SJCRH30 (cell line): Measurements from ENCODE around the gene ZNF92. TPM values are rescaled to one million over a fixed set of nuclear protein-coding genes. Genes with fewer than 3 reads are reported as not detected.
"Not testable (repeated sequence)": the region's sequence is repeated elsewhere in the genome, so short reads cannot be mapped to it uniquely, and the experiment has no call there.

Experiments
- DNase-seq, 2 experiments: peaks; one replicate each; pipeline ENCODE4 v3.0.0-alpha.2; 2015 to 2020
- H3K27ac ChIP-seq: fragments of 250-450 bp; sonication (Bioruptor Pico); 2 replicates; pipeline ENCODE4 v1.5.1; 2020; ENCODE audit warnings: mild to moderate bottlenecking, moderate library complexity
- H3K27me3 ChIP-seq: fragments of 250-450 bp; sonication (Bioruptor Pico); 2 replicates; pipeline ENCODE4 v1.5.1; 2020; ENCODE audit warnings: mild to moderate bottlenecking, moderate library complexity
- H3K36me3 ChIP-seq: fragments of 250-450 bp; sonication (Bioruptor Pico); 2 replicates; pipeline ENCODE4 v1.5.1; 2020; ENCODE audit warnings: mild to moderate bottlenecking, moderate library complexity
- H3K4me1 ChIP-seq: fragments of 250-450 bp; sonication (Bioruptor Pico); 2 replicates; pipeline ENCODE4 v1.5.1; 2020; ENCODE audit warnings: mild to moderate bottlenecking, moderate library complexity
- H3K4me3 ChIP-seq: fragments of 250-450 bp; sonication (Bioruptor Pico); 2 replicates; pipeline ENCODE4 v1.5.1; 2020; ENCODE audit warnings: mild to moderate bottlenecking, moderate library complexity
- H3K9me3 ChIP-seq: fragments of 250-450 bp; sonication (Bioruptor Pico); replicated peaks from 2 replicates; pipeline ENCODE4 v1.5.1; 2020; ENCODE audit warnings: mild to moderate bottlenecking, moderate library complexity
- total RNA-seq: library from RNA; depleted of rRNA; stranded (reverse); fragments of >200 nt; shearing (Covaris generic); gene quantifications from 2 replicates; pipeline ENCODE4 v1.2.3, GENCODE V29; 2014; rRNA removed

Gene ZNF92
- 28.5 and 33.6 TPM in 2 replicates for total RNA-seq

GRCh38 chr7:65373608-65374351, at the start of gene ZNF92:
ZNF92 (plus strand) TSS chr7:65373855; CDS start chr7:65373998, 143 bp downstream.
- peaks cover 14% of the 10 kb centered on the region for H3K4me1 ChIP-seq
- no peaks in the 10 kb centered on the region for H3K27me3 ChIP-seq
- H3K36me3 ChIP-seq: peaks cover 25% of the 10 kb centered on the region
- DNase-seq: peak; percentile 97 to 99
- H3K9me3 ChIP-seq: no peaks in the 10 kb centered on the region
- peak within 1 kb of the TSS; percentile 92 for H3K27ac ChIP-seq
- peak within 1 kb of the TSS; percentile 91 for H3K4me3 ChIP-seq

DNA sequence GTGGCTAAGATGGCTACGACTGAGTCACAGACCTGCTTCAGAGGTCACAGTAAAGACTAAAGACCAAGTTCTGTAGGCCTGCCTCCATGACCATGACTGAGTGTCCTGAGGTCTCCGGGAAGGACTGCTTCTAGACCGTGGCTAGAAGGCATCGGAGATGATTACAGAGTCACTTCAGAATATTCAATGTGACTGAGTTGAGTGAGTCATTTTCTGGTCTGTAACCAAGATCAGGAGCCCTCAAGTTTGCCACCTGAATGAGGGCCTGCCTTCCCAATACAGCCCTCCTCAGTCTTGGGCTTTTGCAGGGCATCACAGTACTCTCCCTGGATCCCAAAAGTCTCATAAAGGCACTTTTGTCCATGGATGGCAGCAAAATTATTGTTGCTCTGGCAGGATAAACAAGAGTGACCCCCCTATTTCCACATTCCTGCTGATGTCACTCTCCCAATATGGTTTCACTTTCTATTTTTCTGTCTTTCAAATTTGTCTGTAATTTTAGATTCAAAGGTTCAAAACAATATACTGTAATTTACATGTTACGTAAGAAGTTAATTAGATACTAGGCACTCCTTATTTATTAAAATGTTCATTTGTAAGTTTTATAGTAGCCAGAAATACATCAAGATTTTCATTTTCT, 47.7 kb upstream of the ZNF92 start:
- H3K27ac ChIP-seq: no peak overlapping the region
- H3K4me3 ChIP-seq: no peak overlapping the region
- no peak for DNase-seq
- H3K36me3 ChIP-seq: 0 out of 2 replicates have a peak, but pooled peaks cover 2% of the 10 kb centered on the region
- H3K27me3 ChIP-seq: no peaks in the 10 kb centered on the region
- no peaks in the 10 kb centered on the region; the same call in 1 of the 2 replicates for H3K4me1 ChIP-seq
- no peaks in the 10 kb centered on the region for H3K9me3 ChIP-seq

DNA sequence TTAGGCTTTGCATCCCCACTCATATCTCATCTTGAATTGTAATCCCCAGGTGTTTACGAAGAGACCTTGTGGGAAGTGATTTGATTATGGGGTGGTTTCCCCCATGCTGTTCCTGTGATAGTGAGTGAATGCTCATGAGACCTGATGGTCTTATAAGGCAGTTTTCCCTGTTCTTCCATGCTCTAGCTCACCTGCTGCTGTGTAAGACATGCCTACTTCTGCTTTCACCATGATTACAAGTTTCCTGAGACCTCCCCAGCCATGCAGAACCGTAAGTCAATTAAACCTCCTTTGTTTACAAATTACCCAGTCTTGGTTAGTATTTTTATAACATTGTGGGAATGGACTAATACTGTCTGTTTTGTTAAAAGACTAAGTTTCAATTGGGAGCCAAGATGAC, 35.3 kb upstream of the ZNF92 start:
- Histone ChIP-seq H3K27ac (no peak overlapping the region), H3K9me3 (no peaks in the 10 kb centered on the region), H3K4me1 (no peaks in the 10 kb centered on the region), H3K36me3 (no peaks in the 10 kb centered on the region), H3K4me3 (no peak overlapping the region), H3K27me3 (no peaks in the 10 kb centered on the region)
- no peak for DNase-seq

DNA sequence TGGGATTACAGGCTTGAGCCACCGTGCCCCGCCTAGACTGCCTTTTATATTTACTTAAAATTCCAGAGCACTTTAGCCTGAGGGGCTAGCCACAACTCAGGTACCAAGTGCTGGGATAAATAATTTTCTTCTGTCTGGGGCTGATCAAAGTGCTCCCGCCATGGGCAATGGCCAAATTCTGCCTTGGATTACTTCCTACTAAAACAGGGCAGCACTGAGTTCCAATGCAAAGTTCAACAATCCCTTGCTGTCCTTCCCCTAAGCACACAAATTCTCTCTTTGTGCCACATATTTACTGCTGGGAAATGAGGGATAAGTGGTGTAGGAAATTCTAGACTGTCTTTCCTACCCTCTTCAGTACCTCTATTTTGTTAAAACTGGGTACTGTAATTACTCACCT, 34.4 kb upstream of the ZNF92 start:
- Histone ChIP-seq H3K27ac (no peak overlapping the region), H3K4me1 (no peaks in the 10 kb centered on the region), H3K4me3 (no peak overlapping the region), H3K36me3 (no peaks in the 10 kb centered on the region), H3K27me3 (no peaks in the 10 kb centered on the region), H3K9me3 (no peaks in the 10 kb centered on the region)
- DNase-seq: no peak

GRCh38 chr7:65342723-65343629, 30.7 kb upstream of the ZNF92 start:
- no peak for DNase-seq
- no peaks in the 10 kb centered on the region for H3K36me3 ChIP-seq
- no peaks in the 10 kb centered on the region for H3K27me3 ChIP-seq
- no peak overlapping the region for H3K27ac ChIP-seq
- H3K4me1 ChIP-seq: no peaks in the 10 kb centered on the region
- no peak overlapping the region for H3K4me3 ChIP-seq
- 0 out of 2 replicates have a peak, but pooled peaks cover 5% of the 10 kb centered on the region for H3K9me3 ChIP-seq

DNA sequence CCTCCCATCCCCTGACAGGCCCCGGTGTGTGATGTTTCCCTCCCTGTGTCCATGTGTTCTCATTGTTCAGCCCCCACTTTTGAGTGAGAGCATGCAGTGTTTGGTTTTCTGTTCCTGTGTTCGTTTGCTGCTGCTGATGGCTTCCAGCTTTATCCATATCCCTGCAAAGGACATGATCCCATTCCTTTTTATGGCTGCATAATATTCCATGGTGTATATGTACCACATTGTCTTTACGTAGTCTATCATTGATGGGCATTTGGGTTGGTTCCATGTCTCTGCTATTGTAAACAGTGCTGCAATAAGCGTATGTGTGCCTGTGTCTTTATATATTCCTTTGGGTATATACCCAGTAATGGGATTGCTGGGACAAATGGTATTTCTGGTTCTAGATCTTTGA, 29.1 kb upstream of the ZNF92 start:
- H3K27me3 ChIP-seq, H3K4me3 ChIP-seq, H3K27ac ChIP-seq, H3K36me3 ChIP-seq, H3K9me3 ChIP-seq, DNase-seq, H3K4me1 ChIP-seq: not testable (repeated sequence)

- Histone ChIP-seq H3K27ac (no peak overlapping the region), H3K9me3 (no peaks in the 10 kb centered on the region), H3K4me3 (no peak overlapping the region), H3K36me3 (no peaks in the 10 kb centered on the region), H3K27me3 (no peaks in the 10 kb centered on the region), H3K4me1 (peaks cover 5% of the 10 kb centered on the region; the same call in 1 of the 2 replicates)
- DNase-seq: no peak
Observed at GRCh38 chr7:65354263-65354662, 19.4 kb upstream of the ZNF92 start.

DNA sequence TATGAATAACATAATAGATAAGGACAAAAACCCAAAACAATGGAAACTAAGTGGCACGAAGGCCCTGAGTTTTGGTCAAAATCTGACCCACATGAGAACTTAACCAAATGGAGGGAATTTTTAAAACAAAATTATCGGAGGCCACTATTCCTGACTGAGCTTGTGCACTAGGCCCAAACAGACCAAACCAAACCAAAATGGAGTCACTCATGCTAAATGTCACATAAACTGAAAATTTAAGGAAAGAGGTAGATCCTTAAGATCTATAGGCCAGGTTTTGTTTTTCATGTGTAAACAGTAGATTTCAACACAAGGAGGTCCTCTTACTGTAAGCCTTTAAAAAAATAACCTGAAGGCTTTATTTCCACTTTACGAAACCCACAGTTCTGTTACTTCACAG, 3.8 kb upstream of the ZNF92 start:
- Histone ChIP-seq H3K4me1 (peaks cover 10% of the 10 kb centered on the region), H3K27me3 (no peaks in the 10 kb centered on the region), H3K9me3 (no peaks in the 10 kb centered on the region), H3K36me3 (no peaks in the 10 kb centered on the region), H3K4me3 (no peak overlapping the region), H3K27ac (no peak overlapping the region)
- no peak for DNase-seq

DNA sequence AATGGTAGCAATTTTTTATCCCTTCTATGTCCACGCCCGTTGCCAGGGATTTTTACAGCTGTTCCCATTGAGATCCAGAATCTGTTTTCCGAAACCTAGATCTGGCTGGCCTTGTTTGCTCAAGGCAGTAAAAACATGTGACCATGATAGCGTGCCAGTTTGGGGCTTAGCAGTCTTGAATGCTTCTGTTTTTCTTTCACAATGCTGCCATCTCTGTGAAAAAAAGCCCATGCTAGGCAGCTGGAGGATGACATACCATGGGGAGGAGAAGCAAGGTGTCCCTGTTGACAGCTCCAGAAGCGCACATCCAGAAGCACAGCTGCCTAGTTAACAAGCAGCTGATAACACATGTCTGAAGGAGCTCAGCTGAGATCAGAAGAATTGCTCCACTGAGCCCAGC, 2.2 kb upstream of the ZNF92 start:
- H3K27me3 ChIP-seq: no peaks in the 10 kb centered on the region
- H3K9me3 ChIP-seq: no peaks in the 10 kb centered on the region
- H3K4me1 ChIP-seq: peaks cover 14% of the 10 kb centered on the region
- peak; percentile 63 to 73 for DNase-seq
- H3K4me3 ChIP-seq: no peak overlapping the region
- H3K36me3 ChIP-seq: peaks cover 10% of the 10 kb centered on the region
- H3K27ac ChIP-seq: no peak overlapping the region

- H3K4me3 ChIP-seq: no peak overlapping the region
- peak in 1 of 2 experiments; percentile 14 for DNase-seq
- peaks cover 6% of the 10 kb centered on the region; the same call in 1 of the 2 replicates for H3K4me1 ChIP-seq
- peaks cover 38% of the 10 kb centered on the region for H3K36me3 ChIP-seq
- no peaks in the 10 kb centered on the region for H3K27me3 ChIP-seq
- H3K27ac ChIP-seq: no peak overlapping the region
- no peaks in the 10 kb centered on the region for H3K9me3 ChIP-seq
Observed at GRCh38 chr7:65379318-65379717, 5.7 kb downstream of the ZNF92 start.

DNA sequence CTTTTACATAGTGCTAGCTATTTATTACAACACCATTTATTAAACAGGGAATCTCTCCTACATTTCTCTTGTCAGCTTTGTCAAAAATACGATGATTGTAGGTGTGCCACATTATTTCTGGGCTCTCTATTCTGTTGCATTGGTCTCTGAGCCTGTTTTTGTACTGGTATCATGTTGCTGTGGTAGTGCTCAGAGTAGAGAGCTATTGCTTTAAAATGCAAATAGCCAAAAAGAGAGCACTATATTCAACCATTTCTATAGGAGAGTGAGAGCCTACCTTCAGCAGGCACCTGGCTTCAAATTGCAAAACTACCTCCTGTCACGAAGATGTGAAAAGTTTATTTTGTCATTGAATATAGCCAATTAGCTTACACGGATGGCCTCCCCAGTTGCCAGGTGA, 8.1 kb downstream of the ZNF92 start:
- no peaks in the 10 kb centered on the region for H3K9me3 ChIP-seq
- no peak overlapping the region for H3K27ac ChIP-seq
- H3K27me3 ChIP-seq: no peaks in the 10 kb centered on the region
- H3K4me1 ChIP-seq: no peaks in the 10 kb centered on the region
- H3K36me3 ChIP-seq: peaks cover 28% of the 10 kb centered on the region
- H3K4me3 ChIP-seq: no peak overlapping the region
- DNase-seq: no peak

DNA sequence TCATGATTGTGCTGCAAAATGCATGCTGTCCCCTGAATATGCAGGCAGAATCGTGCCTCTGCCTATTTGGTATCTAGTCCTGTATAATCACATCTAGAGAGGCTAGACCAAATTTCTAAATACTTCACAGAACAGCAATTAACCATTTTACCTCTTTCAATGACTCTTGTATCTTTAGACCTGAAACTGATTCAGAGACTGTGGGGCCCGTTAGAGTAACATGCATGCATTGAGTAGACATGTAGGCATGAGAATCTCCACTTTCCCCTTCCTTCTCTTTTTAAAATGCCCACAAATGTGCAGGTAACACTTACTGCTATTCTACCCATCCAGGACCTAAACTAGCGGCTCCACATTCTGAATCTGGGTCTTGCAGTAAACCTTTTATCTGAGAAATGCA, 8.8 kb downstream of the ZNF92 start:
- H3K27ac ChIP-seq: no peak overlapping the region
- H3K36me3 ChIP-seq: peaks cover 24% of the 10 kb centered on the region
- no peak for DNase-seq
- H3K27me3 ChIP-seq: no peaks in the 10 kb centered on the region
- no peak overlapping the region for H3K4me3 ChIP-seq
- no peaks in the 10 kb centered on the region for H3K4me1 ChIP-seq
- H3K9me3 ChIP-seq: no peaks in the 10 kb centered on the region

- H3K27ac ChIP-seq: no peak overlapping the region
- H3K27me3 ChIP-seq: no peaks in the 10 kb centered on the region
- DNase-seq: no peak
- H3K36me3 ChIP-seq: peaks cover 55% of the 10 kb centered on the region
- H3K9me3 ChIP-seq: no peaks in the 10 kb centered on the region
- H3K4me1 ChIP-seq: no peaks in the 10 kb centered on the region
- no peak overlapping the region for H3K4me3 ChIP-seq
Observed at GRCh38 chr7:65387891-65388290, 14.2 kb downstream of the ZNF92 start.

- no peak for DNase-seq
- H3K9me3 ChIP-seq: no peaks in the 10 kb centered on the region; the same call in 1 of the 2 replicates
- no peaks in the 10 kb centered on the region for H3K4me1 ChIP-seq
- no peak overlapping the region for H3K4me3 ChIP-seq
- H3K36me3 ChIP-seq: peaks cover 77% of the 10 kb centered on the region
- H3K27ac ChIP-seq: no peak overlapping the region
- no peaks in the 10 kb centered on the region for H3K27me3 ChIP-seq
Observed at GRCh38 chr7:65390588-65390987, 16.9 kb downstream of the ZNF92 start.

DNA sequence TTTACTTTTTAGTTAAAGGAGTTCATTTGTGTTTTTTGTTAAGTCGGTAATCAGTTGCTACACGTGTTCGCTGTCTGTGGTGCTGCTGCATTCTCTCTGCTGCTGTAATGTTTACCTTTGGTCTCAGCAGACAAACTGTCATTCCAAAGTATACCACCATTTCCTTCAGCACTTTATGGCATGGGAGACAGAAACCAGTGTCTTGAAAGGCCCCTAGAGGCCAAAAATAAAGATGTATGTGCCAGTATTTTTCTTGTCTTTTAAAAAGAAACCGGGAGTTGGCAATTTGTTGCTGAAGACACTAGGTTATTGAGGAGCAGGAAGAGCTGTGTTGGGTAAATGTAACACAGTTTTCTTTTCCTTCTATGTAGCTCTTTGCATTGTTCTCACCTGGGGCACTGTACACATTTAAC, 24.1 kb downstream of the ZNF92 start:
- Histone ChIP-seq H3K4me3 (no peak overlapping the region), H3K4me1 (no peaks in the 10 kb centered on the region), H3K9me3 (no peaks in the 10 kb centered on the region; the same call in none of the 2 replicates), H3K36me3 (peaks cover 84% of the 10 kb centered on the region), H3K27me3 (no peaks in the 10 kb centered on the region), H3K27ac (no peak overlapping the region)
- DNase-seq: no peak
